IPS-20b (cell line): Measurements from ENCODE around the gene ERC1.

Source experiments
- H3K27ac ChIP-seq: one replicate; pipeline ENCODE4 v1.5.1; 2013; ENCODE audit warnings: low read length
- H3K27me3 ChIP-seq: 2 replicates; pipeline ENCODE4 v1.6.1; 2013; ENCODE audit warnings: mild to moderate bottlenecking, low read length, inconsistent platforms; ENCODE audit not compliant: insufficient read depth
- H3K36me3 ChIP-seq: 2 replicates; pipeline ENCODE4 v1.6.1; 2013; ENCODE audit warnings: low read depth, mild to moderate bottlenecking, inconsistent platforms, low read length, moderate library complexity; ENCODE audit not compliant: insufficient read depth
- H3K4me1 ChIP-seq: 2 replicates; pipeline ENCODE4 v1.6.1; 2013; ENCODE audit warnings: mild to moderate bottlenecking, control low read depth, inconsistent platforms, low read length, moderate library complexity; ENCODE audit not compliant: insufficient read depth
- H3K4me3 ChIP-seq: 2 replicates; pipeline ENCODE4 v1.5.1; 2013; ENCODE audit warnings: mild to moderate bottlenecking, low read length, inconsistent platforms
- H3K9ac ChIP-seq: 2 replicates; pipeline ENCODE4 v1.6.1; 2013; ENCODE audit warnings: low read depth, mild to moderate bottlenecking, inconsistent platforms, low read length, moderate library complexity
- H3K9me3 ChIP-seq: 2 replicates; pipeline ENCODE4 v1.6.1; 2013; ENCODE audit warnings: mild to moderate bottlenecking, low read depth, low read length, inconsistent platforms; ENCODE audit not compliant: insufficient read depth

ERC1 gene

GRCh38 chr12:1375323-1375722 lies 384.3 kb downstream of the ERC1 start:
- Histone ChIP-seq H3K36me3 (peaks cover 8% of the 10 kb centered on the region; the same call in 1 of the 2 replicates), H3K4me1 (peaks cover under 1% of the 10 kb centered on the region; the same call in 1 of the 2 replicates), H3K27me3 (no peaks in the 10 kb centered on the region), H3K27ac (no peak overlapping the region), H3K9me3 (no peaks in the 10 kb centered on the region), H3K4me3 (no peak overlapping the region), H3K9ac (no peak overlapping the region)

- Histone ChIP-seq H3K27ac (no peak overlapping the region), H3K27me3 (no peaks in the 10 kb centered on the region), H3K4me1 (peaks cover 2% of the 10 kb centered on the region; the same call in 1 of the 2 replicates), H3K4me3 (no peak overlapping the region), H3K9me3 (no peaks in the 10 kb centered on the region), H3K36me3 (peaks cover 8% of the 10 kb centered on the region; the same call in 1 of the 2 replicates), H3K9ac (no peak overlapping the region)
Observed at GRCh38 chr12:1377117-1377516, 386.1 kb downstream of the ERC1 start.

- Histone ChIP-seq H3K36me3 (peaks cover 8% of the 10 kb centered on the region; the same call in 1 of the 2 replicates), H3K9me3 (no peaks in the 10 kb centered on the region), H3K27ac (no peak overlapping the region), H3K4me1 (peaks cover 2% of the 10 kb centered on the region; the same call in 1 of the 2 replicates), H3K9ac (no peak overlapping the region), H3K27me3 (no peaks in the 10 kb centered on the region), H3K4me3 (no peak overlapping the region)
Observed at GRCh38 chr12:1377681-1378080, 386.7 kb downstream of the ERC1 start.

DNA sequence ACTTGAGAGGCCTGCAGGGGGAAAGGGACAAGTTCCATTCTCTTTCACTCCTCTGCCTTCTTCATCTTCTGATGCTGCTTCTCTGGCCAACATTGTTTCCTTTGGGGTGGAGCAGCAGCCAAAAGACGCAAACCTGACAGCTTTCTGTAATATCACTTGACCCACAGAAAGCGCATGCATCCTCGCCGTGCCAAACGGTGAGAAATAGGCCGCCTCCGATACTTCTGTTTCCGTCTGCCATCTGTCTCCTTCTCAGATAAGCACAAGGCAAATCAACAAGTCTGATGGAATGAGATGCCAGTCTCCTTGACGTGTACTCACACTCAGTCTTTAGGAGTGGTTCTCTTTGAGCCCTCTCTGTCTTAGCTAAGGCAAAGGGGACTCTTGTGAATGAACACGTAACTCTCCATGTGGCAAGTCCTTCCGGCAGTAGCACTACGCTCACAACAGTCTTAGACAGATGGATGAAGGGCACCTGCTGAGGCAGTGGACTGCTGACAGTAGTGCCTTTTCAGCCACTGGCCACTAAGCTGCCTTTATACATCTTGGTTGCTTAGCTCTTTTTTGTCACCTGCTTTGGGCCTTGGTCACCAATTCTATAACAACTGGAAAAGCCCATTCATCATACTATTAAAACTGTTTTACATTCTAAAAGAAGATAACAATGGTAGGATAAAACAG lies 389.3 kb downstream of the ERC1 start:
- peaks cover 2% of the 10 kb centered on the region; the same call in 1 of the 2 replicates for H3K4me1 ChIP-seq
- H3K27me3 ChIP-seq: no peaks in the 10 kb centered on the region
- peaks cover 8% of the 10 kb centered on the region; the same call in 1 of the 2 replicates for H3K36me3 ChIP-seq
- H3K4me3 ChIP-seq: no peak overlapping the region
- H3K27ac ChIP-seq: no peak overlapping the region
- H3K9ac ChIP-seq: no peak overlapping the region
- no peaks in the 10 kb centered on the region for H3K9me3 ChIP-seq

- Histone ChIP-seq H3K36me3 (peaks cover under 1% of the 10 kb centered on the region; the same call in 1 of the 2 replicates), H3K9ac (no peak overlapping the region), H3K27me3 (no peaks in the 10 kb centered on the region), H3K4me1 (peaks cover 2% of the 10 kb centered on the region; the same call in 1 of the 2 replicates), H3K27ac (no peak overlapping the region), H3K4me3 (no peak overlapping the region), H3K9me3 (peaks cover 5% of the 10 kb centered on the region)
Observed at GRCh38 chr12:1382151-1382550, 391.1 kb downstream of the ERC1 start.

DNA sequence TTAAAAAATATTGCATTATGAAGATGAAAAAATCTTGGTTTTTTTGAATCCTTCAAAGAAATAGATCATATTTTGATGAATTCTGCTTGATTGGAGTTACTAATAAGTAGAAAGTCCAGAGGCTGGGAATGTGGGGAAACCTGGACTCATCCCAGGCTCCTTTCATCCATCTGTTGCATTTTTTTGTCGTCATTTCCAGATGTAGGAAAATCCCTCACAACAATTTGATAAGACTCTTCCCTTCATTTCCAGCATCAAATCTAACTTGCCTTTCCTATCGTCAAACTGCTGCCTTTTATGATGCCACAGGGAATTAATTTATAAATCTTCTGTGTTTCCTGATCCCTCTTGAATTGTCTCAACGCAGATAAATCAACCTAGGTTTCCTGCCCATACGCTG lies 391.8 kb downstream of the ERC1 start:
- Histone ChIP-seq H3K27ac (no peak overlapping the region), H3K4me3 (no peak overlapping the region), H3K9me3 (peaks cover 9% of the 10 kb centered on the region), H3K27me3 (no peaks in the 10 kb centered on the region), H3K4me1 (peaks cover 2% of the 10 kb centered on the region; the same call in 1 of the 2 replicates), H3K36me3 (no peaks in the 10 kb centered on the region), H3K9ac (no peak overlapping the region)

DNA sequence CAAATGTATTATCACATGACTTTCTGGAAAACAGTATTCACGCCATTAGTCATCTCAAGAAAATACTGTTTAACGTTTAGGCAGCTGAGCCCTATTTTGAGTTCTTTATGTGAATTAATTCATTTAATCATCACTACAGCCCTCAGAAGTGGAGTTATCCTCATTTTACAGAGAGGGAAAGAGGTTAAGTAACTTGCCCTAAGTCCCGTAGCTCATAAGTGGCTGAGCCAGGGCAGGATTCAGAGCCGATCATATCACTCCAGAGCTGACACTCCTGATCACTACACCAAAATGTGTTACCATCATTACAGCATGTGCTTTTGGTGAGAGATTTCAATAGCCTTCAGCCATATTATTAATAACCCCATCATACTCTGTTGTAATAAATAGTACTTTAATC lies 392.7 kb downstream of the ERC1 start:
- peaks cover 4% of the 10 kb centered on the region; the same call in 1 of the 2 replicates for H3K36me3 ChIP-seq
- H3K27ac ChIP-seq: no peak overlapping the region
- H3K27me3 ChIP-seq: no peaks in the 10 kb centered on the region
- no peak overlapping the region for H3K4me3 ChIP-seq
- H3K9ac ChIP-seq: no peak overlapping the region
- peaks cover 15% of the 10 kb centered on the region for H3K9me3 ChIP-seq
- peaks cover 2% of the 10 kb centered on the region; the same call in 1 of the 2 replicates for H3K4me1 ChIP-seq

GRCh38 chr12:1384910-1385309 lies 393.9 kb downstream of the ERC1 start:
- H3K4me1 ChIP-seq: peaks cover 2% of the 10 kb centered on the region; the same call in 1 of the 2 replicates
- H3K27ac ChIP-seq: no peak overlapping the region
- H3K4me3 ChIP-seq: no peak overlapping the region
- no peaks in the 10 kb centered on the region for H3K27me3 ChIP-seq
- H3K9ac ChIP-seq: no peak overlapping the region
- H3K9me3 ChIP-seq: peaks cover 27% of the 10 kb centered on the region
- peaks cover 7% of the 10 kb centered on the region; the same call in 1 of the 2 replicates for H3K36me3 ChIP-seq

- Histone ChIP-seq H3K4me1 (no peaks in the 10 kb centered on the region), H3K9me3 (peaks cover 84% of the 10 kb centered on the region), H3K36me3 (peaks cover 14% of the 10 kb centered on the region; the same call in 1 of the 2 replicates)
Observed at GRCh38 chr12:1391722-1392121, 400.7 kb downstream of the ERC1 start.

GRCh38 chr12:1395421-1395955 lies 404.5 kb downstream of the ERC1 start:
- no peak overlapping the region for H3K27ac ChIP-seq
- H3K4me1 ChIP-seq: no peaks in the 10 kb centered on the region
- peaks cover 7% of the 10 kb centered on the region; the same call in 1 of the 2 replicates for H3K36me3 ChIP-seq
- H3K27me3 ChIP-seq: no peaks in the 10 kb centered on the region
- no peak overlapping the region for H3K4me3 ChIP-seq
- peaks cover 54% of the 10 kb centered on the region for H3K9me3 ChIP-seq
- H3K9ac ChIP-seq: no peak overlapping the region

More at GRCh38 chr12:1391722-1392121, 400.7 kb downstream of the ERC1 start:
- Histone ChIP-seq H3K9ac (no peak overlapping the region), H3K4me3 (no peak overlapping the region), H3K27ac (no peak overlapping the region), H3K27me3 (no peaks in the 10 kb centered on the region)

GRCh38 chr12:1398673-1399072 lies 407.6 kb downstream of the ERC1 start:
- H3K36me3 ChIP-seq: no peaks in the 10 kb centered on the region
- no peak overlapping the region for H3K27ac ChIP-seq

GRCh38 chr12:1401891-1402290 lies 410.9 kb downstream of the ERC1 start:
- no peaks in the 10 kb centered on the region for H3K9me3 ChIP-seq
- H3K4me1 ChIP-seq: no peaks in the 10 kb centered on the region
- H3K4me3 ChIP-seq: no peak overlapping the region
- H3K9ac ChIP-seq: no peak overlapping the region
- H3K27me3 ChIP-seq: no peaks in the 10 kb centered on the region
- no peaks in the 10 kb centered on the region for H3K36me3 ChIP-seq
- no peak overlapping the region for H3K27ac ChIP-seq

More at GRCh38 chr12:1398673-1399072, 407.6 kb downstream of the ERC1 start:
- Histone ChIP-seq H3K4me3 (no peak overlapping the region), H3K9me3 (peaks cover 23% of the 10 kb centered on the region), H3K9ac (no peak overlapping the region), H3K27me3 (no peaks in the 10 kb centered on the region), H3K4me1 (no peaks in the 10 kb centered on the region)
